Measurements from ENCODE around the gene ALG3. TPM values are rescaled to one million over a fixed set of nuclear protein-coding genes. Genes with fewer than 3 reads are reported as not detected.
"Not testable (repeated sequence)": the region's sequence is repeated elsewhere in the genome, so short reads cannot be mapped to it uniquely, and the experiment has no call there.

Gene ALG3
- total and polyA plus RNA-seq, 8 donors, result 14.1 to 26.5 (median 22.9) TPM

GRCh38 chr3:184282941-184283340 lies 34.2 kb upstream of the ALG3 start:
- 83 to 86% methylated on average over 4 of the region's 4 CpGs for WGBS, 2 donors
- no peak for TF ChIP-seq CTCF (IDR thresholded peaks at IDR 0.05)
- intact Hi-C loops (cut with DNase I), result no loop called here

GRCh38 chr3:184277366-184277765 lies 28.6 kb upstream of the ALG3 start:
- Histone ChIP-seq H3K36me3 (no peaks in the 10 kb centered on the region), H3K27ac (no peak overlapping the region), H3K27me3 (no peaks in the 10 kb centered on the region), H3K4me1 (no peaks in the 10 kb centered on the region), H3K9me3 (no peaks in the 10 kb centered on the region), H3K4me3 (no peak overlapping the region)
- TF ChIP-seq CTCF (IDR thresholded peaks at IDR 0.05), result no peak
- intact Hi-C loops (cut with DNase I), result no loop called here
- DNase-seq (no peak), FAIRE-seq (no peak), ATAC-seq (peak in 1 of 4 donors; percentile 15)
- 92% methylated on average over 6 of the region's 6 CpGs for WGBS, 2 donors

More at GRCh38 chr3:184282941-184283340, 34.2 kb upstream of the ALG3 start:
- Histone ChIP-seq H3K27me3 (no peaks in the 10 kb centered on the region), H3K27ac (no peak overlapping the region), H3K4me3 (no peak overlapping the region), H3K36me3 (no peaks in the 10 kb centered on the region), H3K9me3 (no peaks in the 10 kb centered on the region), H3K4me1 (no peaks in the 10 kb centered on the region)
- FAIRE-seq (no peak), ATAC-seq (no peak), DNase-seq (no peak)

GRCh38 chr3:184275961-184276910 lies 27.5 kb upstream of the ALG3 start, which contains the start of gene ECE2:
Gene ECE2 (plus strand): TSS chr3:184276022. CDS start chr3:184276154, 132 bp downstream.
- WGBS, 2 donors, result 12 to 19% methylated on average over 42 to 65 of the region's 65 CpGs
- intact Hi-C loops (cut with DNase I), result no loop called here
- H3K27me3 ChIP-seq, result no peaks in the 10 kb centered on the region
- FAIRE-seq, result no peak
- DNase-seq, result peak in 4 of 6 donors; percentile 56 to 81 (median 71)
- no peak for TF ChIP-seq CTCF (IDR thresholded peaks at IDR 0.05)
- no peaks in the 10 kb centered on the region for H3K9me3 ChIP-seq
- H3K27ac ChIP-seq, result peak within 1 kb of the TSS in 2 of 4 donors; percentile 38 to 54
- peak; percentile 72 to 82 (median 78) for ATAC-seq
- H3K36me3 ChIP-seq, result no peaks in the 10 kb centered on the region
- peak within 1 kb of the TSS in 2 of 4 donors; percentile 30 to 37 for H3K4me3 ChIP-seq
- H3K4me1 ChIP-seq, result no peaks in the 10 kb centered on the region

GRCh38 chr3:184275381-184275701 lies 26.6 kb upstream of the ALG3 start:
- Histone ChIP-seq H3K4me3 (peak overlapping the region in 1 of 4 donors; percentile 37), H3K9me3 (no peaks in the 10 kb centered on the region), H3K4me1 (no peaks in the 10 kb centered on the region), H3K27me3 (no peaks in the 10 kb centered on the region), H3K27ac (peak overlapping the region in 1 of 4 donors; percentile 54), H3K36me3 (no peaks in the 10 kb centered on the region)
- TF ChIP-seq CTCF (IDR thresholded peaks at IDR 0.05), result no peak
- intact Hi-C loops (cut with DNase I), result no loop called here
- WGBS, 2 donors, result 47 to 63% methylated on average over 12 of the region's 12 CpGs
- FAIRE-seq (no peak), DNase-seq (peak in 1 of 6 donors; percentile 45), ATAC-seq (peak; percentile 23 to 54 (median 48))

GRCh38 chr3:184272269-184272668 lies 23.5 kb upstream of the ALG3 start:
- H3K27me3 ChIP-seq, result no peaks in the 10 kb centered on the region
- no peaks in the 10 kb centered on the region for H3K36me3 ChIP-seq
- no peaks in the 10 kb centered on the region for H3K4me1 ChIP-seq
- no peak overlapping the region for H3K4me3 ChIP-seq
- no peaks in the 10 kb centered on the region for H3K9me3 ChIP-seq
- FAIRE-seq, result no peak
- DNase-seq, result no peak
- no peak for ATAC-seq
- WGBS, 2 donors, result 55 to 71% methylated on average over 1 of the region's 1 CpG
- intact Hi-C loops (cut with DNase I), result no loop called here
- TF ChIP-seq CTCF (IDR thresholded peaks at IDR 0.05), result no peak
- H3K27ac ChIP-seq, result no peak overlapping the region

GRCh38 chr3:184267249-184267648 lies 18.5 kb upstream of the ALG3 start:
- H3K27ac ChIP-seq; DNase-seq; H3K9me3 ChIP-seq; FAIRE-seq; intact Hi-C loops (cut with DNase I); H3K4me1 ChIP-seq; H3K36me3 ChIP-seq; H3K27me3 ChIP-seq; H3K4me3 ChIP-seq; ATAC-seq: not testable (repeated sequence)
- WGBS, 2 donors, result 100% methylated on average over 1 of the region's 1 CpG

Measured in pancreas (tissue), 10 donors.